ENCODE data around the gene DUSP7.

Gene DUSP7, protein sequence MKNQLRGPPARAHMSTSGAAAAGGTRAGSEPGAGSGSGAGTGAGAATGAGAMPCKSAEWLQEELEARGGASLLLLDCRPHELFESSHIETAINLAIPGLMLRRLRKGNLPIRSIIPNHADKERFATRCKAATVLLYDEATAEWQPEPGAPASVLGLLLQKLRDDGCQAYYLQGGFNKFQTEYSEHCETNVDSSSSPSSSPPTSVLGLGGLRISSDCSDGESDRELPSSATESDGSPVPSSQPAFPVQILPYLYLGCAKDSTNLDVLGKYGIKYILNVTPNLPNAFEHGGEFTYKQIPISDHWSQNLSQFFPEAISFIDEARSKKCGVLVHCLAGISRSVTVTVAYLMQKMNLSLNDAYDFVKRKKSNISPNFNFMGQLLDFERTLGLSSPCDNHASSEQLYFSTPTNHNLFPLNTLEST

DNA sequence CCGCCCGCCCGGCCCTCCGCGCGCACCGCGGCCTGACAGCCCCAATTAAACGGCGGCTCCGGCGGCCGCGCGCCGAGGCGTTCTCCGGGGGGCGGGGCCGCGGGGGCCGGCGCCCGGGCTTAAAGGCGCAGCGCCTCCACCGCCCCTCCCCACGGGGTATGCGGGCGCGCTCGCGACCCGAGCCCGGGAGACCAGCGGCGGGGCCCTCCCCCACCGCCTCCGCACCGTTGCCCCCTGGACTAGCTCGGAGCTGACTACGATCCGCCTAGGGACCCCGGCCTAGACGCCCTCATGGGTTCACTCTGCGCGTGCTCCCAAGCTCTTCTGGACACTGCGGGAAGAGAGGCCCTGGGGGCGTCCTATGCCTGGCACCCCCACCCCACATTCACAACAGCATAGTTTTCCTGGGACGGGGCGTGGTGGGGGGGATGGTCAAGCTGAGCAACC lies at the start of gene DUSP7:
Gene DUSP7, minus strand, starts transcription at position 51 of the 447 bp plus-strand sequence. CDS start 205 bp downstream, outside the sequence.
- no peak for DNase-seq (ENCODE audit: low spot score)

DNA sequence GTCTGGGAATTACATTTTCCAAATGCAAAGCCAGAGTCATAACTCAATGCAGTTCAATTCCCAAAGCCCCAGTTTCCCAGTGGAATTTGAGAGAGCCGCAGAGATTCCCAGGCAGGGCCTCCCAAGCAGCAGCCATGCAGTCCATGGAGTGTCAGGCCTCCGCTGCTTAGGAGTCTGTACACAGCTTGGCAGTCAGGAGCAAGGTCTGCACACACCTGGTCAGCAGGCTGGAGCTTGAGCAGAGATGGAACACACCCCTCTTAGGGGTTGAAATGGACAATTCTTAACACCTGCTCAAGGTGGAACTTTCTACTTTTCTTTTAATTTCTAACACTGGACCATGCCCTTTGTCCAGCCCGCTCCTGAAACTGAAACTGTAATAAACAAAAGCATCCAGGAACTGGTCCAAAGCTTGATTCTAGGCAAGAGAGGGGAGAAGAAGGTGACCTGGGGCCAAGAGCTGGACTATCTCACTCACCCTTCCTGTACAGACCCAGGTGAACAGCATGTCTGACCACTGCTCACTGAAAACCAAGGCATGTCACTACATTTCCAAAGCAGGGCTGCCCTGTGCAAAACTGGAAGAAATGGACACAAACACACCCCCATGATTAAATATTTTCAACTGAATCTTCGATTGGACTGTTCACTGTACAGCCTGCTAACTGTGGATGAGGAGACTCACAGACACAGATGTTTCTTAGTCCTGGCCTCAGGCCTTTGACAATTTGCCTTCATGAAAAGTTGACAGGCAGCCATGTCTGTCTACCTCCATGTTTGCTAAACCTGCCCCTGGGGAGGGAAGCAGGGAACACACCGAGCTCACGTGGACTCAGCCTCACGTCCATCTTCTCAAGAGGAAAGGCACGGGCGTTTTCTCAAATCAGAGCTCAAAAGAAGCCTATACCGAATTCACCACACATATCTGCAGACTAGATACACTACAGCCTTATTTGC lies 48.6 kb upstream of the DUSP7 start:
- DNase-seq (ENCODE audit: low spot score), result no peak

DNA sequence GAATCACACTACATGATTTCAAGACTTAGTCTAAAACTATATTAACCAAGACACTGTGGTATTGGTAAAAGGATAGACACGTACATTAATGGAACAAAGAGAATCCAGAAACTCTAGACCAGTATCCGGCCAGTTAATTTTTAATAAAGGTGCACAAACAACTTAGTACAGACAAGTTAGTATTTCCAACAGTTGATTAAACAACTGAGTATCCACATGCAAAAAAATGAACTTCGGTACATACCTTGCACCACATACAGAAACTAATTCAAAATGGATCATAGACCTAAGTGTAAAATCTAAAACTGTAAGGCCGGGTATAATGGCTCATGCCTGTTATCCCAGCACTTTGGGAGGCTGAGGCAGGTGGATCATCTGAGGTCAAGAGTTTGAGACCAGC lies 46.6 kb upstream of the DUSP7 start:
- DNase-seq (ENCODE audit: low spot score), result no peak

DNA sequence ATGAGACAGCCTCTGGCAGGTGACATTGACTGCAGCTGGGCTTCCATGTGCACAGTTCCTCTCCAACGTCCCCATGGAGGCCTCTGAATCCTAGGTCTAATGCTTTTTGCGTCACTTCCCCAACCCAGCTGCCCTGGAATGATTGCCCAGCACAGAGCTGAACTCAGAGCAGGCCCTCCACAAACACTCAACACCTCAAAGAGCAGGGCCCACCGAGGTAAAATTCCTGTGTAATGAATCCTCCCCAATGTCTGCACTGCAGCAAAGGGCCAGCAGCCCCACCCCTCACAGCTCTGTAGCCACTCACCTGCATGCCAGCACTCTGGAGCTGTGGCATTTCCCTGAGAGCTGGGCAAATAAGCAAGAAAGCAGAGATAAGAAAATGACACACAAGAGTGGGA lies 42.6 kb upstream of the DUSP7 start:
- no peak for DNase-seq (ENCODE audit: low spot score)

DNA sequence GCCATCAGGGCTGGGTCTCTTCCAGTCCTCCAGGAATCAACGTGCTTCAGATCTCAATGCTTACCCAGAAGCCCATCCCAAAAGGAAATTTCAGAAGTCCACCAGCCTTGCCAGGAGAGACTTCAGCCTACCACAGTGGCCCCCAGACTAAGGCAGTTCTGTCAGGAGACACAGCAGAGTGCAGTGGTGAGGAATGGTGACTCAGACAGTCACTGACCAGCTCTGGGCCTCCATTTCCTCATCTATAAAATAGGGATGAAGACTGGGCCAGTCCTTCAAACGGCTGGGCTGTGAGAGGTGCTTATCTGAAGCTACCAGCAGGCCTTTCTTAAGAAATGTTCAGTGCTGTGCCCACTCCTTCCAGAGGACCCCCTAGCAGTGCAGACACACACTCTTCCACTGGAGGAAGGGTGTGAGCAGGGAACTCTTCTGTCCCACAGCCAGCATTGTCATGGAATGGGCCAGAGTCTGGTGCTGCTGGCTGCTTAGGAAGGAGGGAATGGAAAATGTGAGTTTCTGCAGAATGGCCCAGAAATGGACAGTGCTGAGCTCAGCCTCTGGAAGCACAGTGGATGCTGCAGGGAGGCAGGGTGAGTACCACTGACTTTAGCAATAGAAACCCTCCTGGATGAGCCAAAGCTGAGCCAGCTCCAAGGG lies 41.6 kb upstream of the DUSP7 start:
- DNase-seq (ENCODE audit: low spot score), result no peak

DNA sequence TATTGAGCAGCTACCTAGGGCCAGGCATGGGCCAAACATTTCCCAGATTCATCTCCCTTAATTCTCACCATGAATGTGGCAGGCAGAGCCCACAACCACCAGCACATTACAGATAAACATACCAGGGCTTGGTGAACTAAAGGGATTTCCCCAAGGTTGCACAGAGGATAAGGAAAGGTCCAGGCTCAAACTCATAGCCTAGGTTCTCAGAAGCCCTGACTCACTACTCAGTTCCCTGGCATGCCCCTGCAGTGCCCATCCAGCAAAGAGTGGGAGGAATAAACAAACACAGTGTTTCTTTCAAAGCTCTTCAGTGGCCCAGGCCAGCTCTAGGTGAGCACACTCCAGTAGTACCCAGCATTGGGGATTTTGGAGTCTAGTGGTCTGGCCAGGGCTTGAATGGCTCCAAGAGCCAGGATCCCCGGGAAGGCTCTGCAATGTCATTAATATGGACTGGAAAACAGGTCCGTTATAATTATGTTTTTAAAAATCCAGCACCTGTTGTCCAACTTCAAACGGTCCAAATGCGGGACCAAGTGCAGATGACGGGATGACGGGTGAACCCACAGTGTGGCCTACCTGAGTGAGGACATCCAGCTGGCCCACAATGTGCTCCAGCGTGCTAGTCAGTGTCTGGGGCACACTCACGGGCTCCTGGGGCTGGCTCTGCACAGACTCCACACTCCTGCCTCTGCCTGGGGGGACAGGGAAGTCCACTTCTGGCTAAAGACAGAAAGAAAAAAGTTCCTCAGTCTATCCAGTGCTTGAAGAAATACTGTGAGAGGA lies 39.8 kb upstream of the DUSP7 start:
- DNase-seq (ENCODE audit: low spot score), result no peak

DNA sequence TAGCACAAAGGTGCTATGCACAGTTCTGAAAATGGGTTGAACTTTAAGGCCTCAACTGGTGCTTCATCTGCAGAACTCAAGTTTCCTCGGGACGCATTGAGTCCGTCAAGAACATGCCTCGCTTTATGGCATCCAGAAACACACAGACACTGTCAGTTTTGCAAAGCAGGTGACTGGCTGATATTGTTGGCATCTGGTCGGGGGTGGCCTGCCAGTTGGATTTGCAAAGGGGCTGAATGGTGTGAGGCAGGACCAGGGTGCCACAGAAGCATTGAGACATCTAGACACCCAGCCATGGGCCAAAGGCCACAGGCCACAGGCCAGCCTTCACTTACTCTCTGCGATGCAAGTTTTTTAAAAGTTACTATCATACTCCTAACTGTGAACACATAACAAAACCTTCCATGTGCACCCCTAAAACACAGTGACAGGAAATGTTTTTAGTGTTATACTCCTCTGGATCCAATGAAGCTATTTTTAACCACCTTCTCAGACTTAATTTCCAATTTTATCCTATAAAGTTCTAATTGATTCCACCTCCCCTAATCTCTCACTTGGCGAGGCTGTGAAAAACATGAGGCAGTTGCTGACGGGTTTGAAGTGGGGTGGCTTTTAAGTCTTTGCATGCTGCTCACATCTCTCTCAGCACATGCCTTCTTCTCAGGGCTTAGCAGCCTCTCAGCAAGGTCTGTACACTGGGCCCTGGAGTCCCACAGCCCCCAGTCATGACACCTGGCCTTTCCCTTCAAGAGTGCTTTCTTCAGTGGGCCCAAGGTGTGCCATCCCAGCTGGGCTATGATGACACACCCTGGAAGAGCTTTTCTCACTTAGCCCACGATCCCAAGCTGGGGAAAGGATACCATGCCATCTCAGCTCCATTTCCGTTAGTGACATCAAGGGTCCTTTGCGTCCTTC lies 38.5 kb upstream of the DUSP7 start:
- no peak for DNase-seq (ENCODE audit: low spot score)

DNA sequence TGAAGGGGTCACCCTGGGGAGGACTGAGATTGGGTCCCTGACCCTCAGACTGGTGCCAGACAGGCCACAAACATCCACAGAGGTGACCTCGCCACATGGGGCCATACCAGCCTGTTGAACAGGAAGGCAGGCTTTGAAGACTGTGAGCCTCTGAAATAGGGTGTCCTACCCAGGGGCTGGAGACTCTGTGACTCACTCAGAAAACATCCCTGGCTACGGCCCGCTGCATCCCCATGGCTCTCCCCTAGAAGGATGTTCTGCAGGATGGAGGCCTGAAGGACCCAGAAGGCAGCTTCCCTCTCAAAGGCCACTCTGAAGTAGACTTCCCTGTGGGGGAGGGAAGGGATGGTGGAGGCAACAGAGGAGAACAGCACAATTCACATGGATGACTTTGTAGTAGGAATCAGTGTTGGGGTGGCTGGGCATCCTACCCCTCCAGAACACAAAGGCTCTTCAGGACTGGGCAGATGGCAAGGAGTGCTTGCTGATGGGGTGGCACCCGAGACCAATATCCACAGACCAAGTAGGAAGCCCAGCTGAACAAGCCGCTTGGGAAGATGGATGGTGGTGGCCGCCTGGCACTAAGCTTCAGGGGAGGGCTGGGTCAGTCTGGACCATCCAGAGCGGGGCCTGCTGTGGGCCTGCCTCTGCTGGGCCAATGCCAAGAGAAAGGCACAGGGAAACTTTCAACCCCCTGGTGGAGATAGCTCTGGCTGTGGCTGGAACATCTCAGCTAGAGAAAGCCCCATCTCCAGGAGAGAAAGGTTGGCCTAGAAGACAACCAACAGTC lies 37.6 kb upstream of the DUSP7 start:
- no peak for DNase-seq (ENCODE audit: low spot score)

DNA sequence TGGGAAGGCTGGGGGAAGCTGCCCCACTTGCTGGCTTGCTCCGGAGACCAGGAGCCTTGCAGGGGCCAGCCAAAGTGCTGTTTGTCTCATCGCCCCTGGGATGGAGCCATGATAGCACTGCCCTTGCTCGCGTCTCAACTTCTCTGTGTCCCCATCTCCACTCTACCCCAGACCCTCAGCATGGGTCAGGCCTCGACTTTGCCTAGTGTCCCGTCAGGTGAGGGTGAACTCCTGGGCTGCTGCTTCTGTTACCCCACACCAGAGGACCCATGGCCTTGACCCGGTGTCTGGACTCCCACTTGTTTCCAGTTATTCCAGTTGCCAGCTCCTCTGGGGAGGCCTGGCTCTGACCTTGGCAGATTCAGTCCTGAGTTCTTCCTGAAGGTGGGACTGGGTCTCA lies 36.5 kb upstream of the DUSP7 start:
- no peak for DNase-seq (ENCODE audit: low spot score)

DNA sequence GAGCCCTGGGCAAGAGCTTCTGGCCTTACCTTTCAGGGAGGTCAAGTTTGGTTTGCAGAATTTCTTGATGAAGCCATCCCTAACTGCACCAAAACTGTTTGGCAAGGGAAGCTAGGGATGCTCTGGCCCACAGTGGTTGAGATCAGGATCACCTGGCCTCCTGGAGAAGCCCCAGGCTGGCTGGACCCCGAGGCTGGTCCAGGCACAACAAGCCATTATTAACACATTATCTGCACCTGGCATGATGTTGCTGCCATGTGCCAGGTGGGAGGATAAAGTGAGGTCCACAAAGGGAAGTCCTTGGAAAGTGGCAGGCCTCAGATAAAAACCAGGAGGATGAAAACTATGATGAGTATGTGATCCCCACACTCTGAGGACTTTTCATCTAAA lies 35.9 kb upstream of the DUSP7 start:
- DNase-seq (ENCODE audit: low spot score), result no peak

DNA sequence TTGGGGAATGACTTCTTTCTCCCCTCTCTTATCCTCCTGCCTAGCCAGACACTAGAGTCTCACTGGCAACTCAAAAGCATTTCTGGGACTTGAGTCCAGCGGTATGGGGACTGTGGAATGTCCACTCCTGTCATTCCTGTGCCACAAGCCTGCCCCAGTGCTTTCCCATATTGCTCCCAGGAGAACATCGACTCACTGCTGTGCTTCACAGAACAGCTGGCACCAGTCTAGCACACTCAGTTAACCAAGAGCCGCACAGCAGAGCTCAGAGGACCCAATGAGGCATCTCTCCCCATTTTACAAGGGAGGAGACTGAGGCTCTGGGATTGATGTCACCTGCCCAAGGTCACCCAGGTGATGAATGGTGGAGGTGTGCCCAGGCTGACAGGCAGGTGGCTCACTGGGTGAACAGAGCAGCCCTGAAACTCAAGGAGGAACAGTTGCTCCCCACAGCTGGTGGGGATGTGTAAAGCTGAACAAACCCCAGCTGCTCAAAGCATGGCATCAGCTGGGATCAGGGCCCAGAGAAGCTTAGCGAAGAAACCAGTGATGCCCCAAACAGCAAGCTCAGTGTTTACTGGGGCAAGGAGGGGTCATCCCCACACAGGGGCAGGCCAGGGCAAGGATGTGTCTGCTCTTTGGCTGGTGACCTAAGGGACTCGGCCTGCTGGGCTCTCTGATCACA lies 35.4 kb upstream of the DUSP7 start:
- no peak for DNase-seq (ENCODE audit: low spot score)

DNA sequence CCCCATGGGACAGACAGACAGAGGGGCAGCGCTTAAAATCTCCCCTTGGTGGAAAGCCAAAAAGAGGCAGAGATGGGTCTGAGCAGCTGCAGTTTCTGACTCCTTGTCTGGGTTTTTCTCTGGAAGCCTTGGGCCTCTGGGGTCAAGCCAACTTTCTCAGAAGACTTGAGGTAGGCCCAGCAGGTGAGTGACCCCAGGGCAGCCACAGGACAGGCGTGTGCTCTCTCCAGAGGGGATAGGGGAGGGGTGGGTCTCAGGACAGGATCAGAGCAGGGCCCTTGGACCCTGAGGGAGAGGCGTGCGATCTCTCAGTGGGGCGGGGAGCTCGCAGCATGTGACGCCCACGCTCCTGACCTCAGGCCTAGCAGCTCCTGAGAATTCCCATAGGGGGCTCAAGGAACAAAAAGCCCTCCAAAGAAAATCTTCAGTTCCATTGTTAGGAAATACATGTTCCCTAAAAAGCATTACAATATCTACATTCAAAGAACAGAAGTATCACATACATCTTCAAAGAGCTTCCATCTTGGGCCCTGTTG lies 34.6 kb upstream of the DUSP7 start:
- DNase-seq (ENCODE audit: low spot score), result no peak

DNA sequence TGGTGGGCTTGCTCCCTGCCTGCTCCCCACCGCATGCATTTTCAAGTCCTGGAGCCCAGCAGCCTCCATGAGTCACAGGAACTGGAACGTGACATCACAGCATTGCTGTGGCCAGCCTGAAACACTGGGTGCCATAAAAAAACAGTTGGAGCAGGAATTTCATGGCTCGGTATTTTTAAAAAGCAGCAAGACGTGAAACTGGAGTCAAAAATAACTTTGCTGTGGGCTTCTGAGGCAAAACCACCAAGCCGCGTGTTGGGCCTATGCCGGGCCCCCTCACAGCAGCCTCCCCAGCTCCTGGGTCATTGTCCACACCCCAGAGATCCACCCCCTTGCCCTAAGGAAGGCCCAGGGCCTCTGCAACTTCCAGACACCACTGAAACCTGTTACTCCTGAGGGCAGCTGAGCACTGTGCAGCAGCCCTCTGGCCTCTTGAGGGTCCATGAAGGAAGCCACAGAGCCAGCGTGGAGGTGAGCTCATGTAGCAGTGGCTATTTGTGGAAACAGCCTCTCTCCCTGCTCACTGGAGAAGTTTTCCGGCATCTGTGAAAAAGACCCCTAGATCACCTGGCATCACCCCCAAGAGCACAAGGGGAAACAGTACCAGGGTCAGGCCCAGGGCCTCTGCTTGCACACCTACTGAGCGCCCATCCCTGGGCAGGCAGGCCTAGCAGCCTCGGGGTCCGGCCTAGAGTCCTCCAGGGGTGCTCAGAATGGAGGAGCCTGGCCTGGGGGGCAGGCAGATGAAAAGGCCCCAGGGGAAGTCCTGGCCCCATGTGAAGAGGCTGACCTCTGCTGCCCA lies 34.0 kb upstream of the DUSP7 start:
- DNase-seq (ENCODE audit: low spot score), result no peak

DNA sequence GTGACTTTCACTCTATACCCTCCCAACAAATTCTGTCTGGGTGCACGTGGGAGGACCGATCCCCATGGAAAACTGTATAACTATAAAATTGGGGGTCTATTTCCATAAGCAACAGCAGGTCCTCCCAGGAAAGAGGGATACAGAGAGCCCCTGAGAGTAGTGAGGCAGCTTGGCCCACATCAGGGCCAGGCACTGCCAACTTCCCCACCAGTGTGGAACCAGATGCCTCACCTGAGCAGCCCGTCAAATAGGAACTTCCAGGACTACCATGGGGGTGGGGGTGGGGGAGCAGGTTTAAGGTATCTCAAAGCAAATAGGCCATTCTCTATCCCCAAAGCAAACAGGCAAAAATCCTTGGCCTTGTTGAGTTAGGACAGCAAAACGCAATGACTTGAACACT lies 33.3 kb upstream of the DUSP7 start:
- no peak for DNase-seq (ENCODE audit: low spot score)

DNA sequence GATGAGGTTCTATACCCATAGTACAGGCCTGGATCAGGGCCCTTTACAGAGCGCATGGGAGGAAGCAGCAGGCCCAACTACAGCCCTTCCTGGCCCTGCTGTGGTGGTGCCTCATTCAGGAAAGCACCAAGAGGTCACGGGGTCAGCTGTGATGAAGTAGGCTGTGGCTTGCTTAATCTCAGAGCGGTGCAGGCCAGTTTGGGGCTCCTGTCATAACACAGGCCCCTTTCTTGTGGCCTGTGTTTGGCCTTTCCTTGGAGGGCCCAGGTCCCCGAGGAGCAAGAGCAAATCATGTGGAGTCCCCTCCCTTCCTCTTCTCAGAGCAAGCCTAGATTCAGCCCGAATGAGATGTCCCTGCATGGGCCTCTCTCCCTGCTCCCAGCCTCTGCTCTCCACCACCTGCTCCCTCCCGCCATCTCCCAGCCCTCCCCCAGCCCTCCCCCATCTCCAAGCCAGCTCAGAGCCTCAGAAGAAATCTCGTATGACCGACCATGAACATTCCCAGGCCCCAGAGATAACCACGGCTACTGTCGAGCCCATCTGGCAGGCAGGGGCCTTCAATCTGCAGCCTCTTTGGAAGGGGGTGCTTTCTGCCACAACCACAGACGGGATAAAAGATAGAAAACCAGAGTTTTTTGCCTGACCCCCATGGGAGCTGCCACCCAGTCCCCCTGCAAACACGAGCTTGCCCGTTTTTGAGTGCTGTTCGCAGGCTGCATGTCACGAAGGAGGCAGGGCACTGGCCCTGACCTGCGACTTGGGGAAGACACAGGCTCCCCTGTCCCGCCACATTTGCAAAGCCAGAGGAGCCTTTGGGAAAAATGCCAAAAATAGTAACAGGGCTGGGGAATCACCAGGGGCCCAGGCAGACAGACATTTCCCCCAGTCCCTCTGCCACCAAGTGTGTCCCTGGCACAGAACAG lies 32.3 kb upstream of the DUSP7 start:
- DNase-seq (ENCODE audit: low spot score), result no peak

DNA sequence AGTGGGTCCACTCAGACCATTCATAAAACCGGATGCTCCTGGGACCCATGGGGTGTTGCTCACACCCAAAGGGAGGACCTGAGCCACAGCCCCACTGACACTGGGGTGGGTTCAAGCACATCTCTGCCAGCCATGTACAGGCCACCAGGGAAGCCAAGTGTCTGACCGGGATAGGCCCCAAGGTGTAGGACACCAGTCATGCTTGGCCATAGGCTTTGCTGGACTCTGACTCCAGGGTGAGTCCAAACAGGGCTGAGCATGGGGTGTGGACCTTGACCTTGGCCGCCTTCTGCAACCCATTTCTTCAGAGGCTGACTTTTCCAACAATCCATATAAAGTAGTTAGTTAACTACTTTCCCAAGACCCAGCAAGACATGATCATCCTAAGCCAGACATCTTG lies 31.4 kb upstream of the DUSP7 start:
- DNase-seq (ENCODE audit: low spot score), result no peak

Measured in COLO829 (cell line).